GM12875 (cell line): ENCODE measurements around the gene DGKE.

ENCODE experiments used
- H3K4me3 ChIP-seq: one replicate; pipeline ENCODE4 v1.5.1; 2011; ENCODE audit warnings: low read depth, low read length, control low read depth
- CTCF ChIP-seq: IDR thresholded peaks from 2 replicates; pipeline ENCODE4 v1.5.1; 2011; ENCODE audit warnings: low read depth, mild to moderate bottlenecking, control low read depth, inconsistent platforms, low read length, moderate library complexity, borderline replicate concordance; ENCODE audit not compliant: insufficient read depth

DGKE gene

DNA sequence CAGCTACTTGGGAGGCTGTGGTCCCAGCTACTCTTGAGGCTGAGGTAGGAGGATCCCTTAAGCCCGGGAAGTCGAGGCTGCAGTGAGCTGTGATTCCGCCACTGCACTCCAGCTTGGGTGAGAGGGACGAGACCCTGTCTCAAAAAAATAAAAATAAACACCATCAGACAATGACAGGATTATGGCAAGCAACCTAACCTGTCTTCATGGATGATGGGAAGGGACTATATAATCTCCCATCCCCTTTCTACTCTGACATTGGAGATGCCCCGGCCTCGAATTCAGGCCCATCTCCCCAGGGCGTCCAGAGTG lies 79.0 kb downstream of the DGKE start:
- TF ChIP-seq CTCF = no peak
- peak overlapping the region; percentile 93 for H3K4me3 ChIP-seq

DNA sequence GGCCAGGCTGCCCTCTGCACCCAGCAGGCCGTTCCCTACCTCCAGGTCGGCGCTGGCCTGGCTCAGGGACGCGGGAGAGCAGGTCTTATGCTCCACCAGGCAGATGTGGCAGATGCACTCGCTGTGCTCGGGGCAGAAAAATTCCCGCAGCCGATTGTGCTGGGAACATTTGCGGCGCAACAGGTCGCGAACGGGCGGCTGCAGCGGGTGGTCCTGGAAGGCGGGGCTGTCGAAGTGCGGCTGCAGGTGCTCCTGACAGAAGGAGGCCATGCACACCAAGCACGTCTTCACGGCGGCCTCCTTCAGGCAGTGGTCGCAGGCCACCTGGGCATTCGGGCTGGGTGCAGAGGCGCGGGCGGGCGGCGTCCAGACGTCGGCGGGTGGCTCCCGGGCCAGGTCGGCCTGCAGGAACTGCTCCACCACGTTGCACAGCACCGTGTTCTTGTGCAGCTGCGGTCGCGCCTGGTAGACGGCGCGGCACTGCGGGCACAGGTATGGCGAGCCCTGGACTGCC lies 79.5 kb downstream of the DGKE start:
- peak overlapping the region; percentile 93 for H3K4me3 ChIP-seq
- TF ChIP-seq CTCF = no peak

GRCh38 chr17:56913867-56914580 lies 80.1 kb downstream of the DGKE start, which contains the start of gene TRIM25:
Gene TRIM25, minus strand, starts transcription at chr17:56914049. Its CDS starts 61 bp downstream, at chr17:56913988.
- H3K4me3 ChIP-seq = peak within 1 kb of the TSS; percentile 93
- TF ChIP-seq CTCF = no peak

DNA sequence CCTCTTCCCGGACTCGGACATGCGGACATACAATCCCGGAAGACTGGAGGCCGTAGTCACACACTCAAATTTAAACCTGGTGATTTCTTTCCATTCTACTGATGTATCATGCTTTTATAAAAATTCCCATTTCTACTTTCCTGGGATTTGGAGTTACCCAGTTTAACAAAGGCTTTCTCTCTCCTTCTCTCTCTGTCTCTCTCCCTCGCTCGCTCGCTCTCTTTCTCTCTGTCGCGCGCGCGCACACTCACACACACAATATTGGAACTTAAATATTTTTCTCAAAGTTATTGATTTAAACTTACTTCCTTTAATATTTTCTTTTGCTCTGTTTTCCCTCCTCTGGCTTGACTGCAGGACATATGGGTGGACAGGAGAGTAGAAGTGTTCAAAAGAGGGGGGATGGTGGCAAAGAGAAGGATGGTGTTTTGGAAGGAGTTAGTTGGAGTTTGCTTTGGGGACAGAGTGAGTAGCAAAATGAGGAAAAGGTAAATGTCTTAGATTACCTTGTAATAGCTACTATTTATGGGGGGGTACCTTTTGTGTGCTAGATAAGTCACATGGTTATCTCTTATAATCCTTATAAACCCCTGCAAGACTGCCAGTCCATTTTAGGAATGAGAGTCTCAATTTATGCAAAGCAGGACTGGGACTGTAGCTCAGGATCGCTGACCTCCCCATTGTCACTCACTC lies 80.8 kb downstream of the DGKE start:
- no peak for TF ChIP-seq CTCF
- H3K4me3 ChIP-seq = peak overlapping the region; percentile 93

DNA sequence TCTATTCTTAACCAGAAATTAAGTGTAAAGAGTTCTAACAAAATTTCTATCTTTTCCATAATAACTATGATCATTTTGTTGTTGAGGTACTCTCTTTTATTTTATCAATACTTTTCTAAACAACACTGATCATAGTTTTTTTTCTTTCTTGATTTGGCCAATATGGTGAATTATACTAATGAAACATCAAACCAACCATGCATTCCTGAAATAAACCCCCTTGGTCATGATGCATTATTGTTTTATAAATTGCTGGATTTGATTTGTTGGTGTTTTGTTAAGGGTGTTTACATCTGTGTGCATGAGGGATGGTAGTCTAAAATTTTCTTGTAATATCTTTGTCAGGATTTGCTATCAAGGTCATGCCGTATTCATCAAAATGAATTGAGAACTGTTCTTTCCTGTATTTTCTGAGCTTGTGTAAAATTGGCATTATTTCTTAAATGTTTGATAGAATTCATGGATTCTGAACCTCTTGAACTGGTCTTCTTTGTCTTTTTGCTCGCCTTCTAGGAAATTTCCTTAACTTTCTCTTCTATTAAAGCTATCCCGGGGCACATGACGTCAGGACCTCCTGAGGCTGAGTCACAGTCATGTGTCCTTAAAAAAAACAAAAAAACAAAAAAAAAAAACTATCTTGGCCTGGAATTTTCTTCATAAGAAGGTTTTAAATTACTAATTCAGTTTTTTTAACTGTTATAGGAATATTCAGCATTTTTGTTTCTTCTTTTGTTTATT lies 83.8 kb downstream of the DGKE start:
- TF ChIP-seq CTCF = no peak
- H3K4me3 ChIP-seq = no peak overlapping the region

- no peak for TF ChIP-seq CTCF
- H3K4me3 ChIP-seq = no peak overlapping the region
Observed at GRCh38 chr17:56918916-56919315, 85.0 kb downstream of the DGKE start.
